PC-9 (cell line): ENCODE data around the gene TMEM141.

Experiments
- CTCF ChIP-seq: fragments of 200-600 bp; sonication (generic); conservative IDR thresholded peaks from 2 replicates; pipeline ENCODE4 v1.6.1; 2017; ENCODE audit warnings: mixed run types, antibody characterized with exemption, mild to moderate bottlenecking, moderate library complexity
- EZH2 ChIP-seq: fragments of 200-600 bp; sonication (generic); IDR thresholded peaks from 2 replicates; pipeline ENCODE4 v1.8.0; 2017; ENCODE audit warnings: antibody characterized with exemption, low read depth

DNA sequence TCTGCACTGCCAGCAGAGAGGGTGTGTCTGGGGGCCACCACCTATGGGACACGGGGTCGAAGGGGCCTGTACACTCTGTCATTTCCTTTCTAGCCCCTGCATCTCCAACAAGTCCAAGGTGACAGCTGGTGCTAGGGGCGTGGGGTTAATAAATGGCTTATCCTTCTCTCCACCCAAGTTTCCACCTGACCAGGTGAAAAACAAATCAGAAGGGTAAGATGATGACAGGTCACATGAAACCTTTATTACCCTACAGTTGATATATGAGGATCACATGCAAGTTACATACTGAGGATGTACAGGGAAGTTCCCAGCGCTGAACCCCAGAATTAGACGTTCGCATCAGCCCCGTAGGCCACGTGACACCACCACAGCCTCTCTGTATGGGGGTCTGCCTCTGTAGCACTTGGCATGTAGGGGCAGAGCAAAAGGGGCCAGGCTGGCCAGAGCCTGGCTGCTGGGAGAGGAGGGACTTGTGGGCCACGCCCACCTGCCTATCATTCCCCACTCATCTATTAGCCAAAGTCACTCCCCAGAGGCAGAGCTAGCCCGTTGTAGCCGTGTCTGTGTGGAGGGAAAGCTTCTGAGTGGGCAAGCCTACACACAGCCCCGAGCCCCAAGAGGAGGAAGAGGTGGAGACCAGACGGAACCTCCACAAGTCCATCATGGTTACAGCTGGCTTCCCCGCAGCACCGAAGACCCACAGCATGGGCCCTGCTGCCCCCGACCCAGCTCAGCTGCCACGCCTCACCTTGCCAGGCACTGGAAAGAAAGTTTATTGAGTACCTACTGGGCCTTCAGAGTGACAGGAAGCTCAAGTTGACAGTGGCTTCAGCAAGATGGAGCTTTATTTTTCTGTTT is 2.2 kb downstream of the TMEM141 start:
- no peak for TF ChIP-seq CTCF
- TF ChIP-seq EZH2: no peak
